Fibroblast of lung (primary cell): ENCODE measurements around the gene MAPKAPK2.

Experiments
- EZH2 ChIP-seq: IDR thresholded peaks from 2 replicates; pipeline ENCODE4 v1.5.1; 2012; ENCODE audit warnings: low read length, control low read depth, mild to moderate bottlenecking; ENCODE audit errors: missing control alignments
- TF ChIP-seq, protein P1 (sequence below), 2 donors: IDR thresholded peaks in 1 of 2; conservative IDR thresholded peaks in 1 of 2; 1 replicate in 1 of 2; 2 replicates in 1 of 2; pipeline ENCODE4 v1.5.1; 2011 to 2012; ENCODE audit warnings: low read length in 2 of 2, control low read depth in 1 of 2, inconsistent platforms in 1 of 2, low read depth in 1 of 2, mild to moderate bottlenecking in 1 of 2

- TF ChIP-seq, protein P1, sequence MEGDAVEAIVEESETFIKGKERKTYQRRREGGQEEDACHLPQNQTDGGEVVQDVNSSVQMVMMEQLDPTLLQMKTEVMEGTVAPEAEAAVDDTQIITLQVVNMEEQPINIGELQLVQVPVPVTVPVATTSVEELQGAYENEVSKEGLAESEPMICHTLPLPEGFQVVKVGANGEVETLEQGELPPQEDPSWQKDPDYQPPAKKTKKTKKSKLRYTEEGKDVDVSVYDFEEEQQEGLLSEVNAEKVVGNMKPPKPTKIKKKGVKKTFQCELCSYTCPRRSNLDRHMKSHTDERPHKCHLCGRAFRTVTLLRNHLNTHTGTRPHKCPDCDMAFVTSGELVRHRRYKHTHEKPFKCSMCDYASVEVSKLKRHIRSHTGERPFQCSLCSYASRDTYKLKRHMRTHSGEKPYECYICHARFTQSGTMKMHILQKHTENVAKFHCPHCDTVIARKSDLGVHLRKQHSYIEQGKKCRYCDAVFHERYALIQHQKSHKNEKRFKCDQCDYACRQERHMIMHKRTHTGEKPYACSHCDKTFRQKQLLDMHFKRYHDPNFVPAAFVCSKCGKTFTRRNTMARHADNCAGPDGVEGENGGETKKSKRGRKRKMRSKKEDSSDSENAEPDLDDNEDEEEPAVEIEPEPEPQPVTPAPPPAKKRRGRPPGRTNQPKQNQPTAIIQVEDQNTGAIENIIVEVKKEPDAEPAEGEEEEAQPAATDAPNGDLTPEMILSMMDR (conservative IDR thresholded peaks at IDR 0.05 in 1 of 2, IDR thresholded peaks at IDR 0.05 in 1 of 2; ENCODE audit: low read depth in 1 of 2, low read length in 2 of 2): no peak
- no peak for TF ChIP-seq EZH2
Measured at GRCh38 chr1:206693592-206693991, 8.9 kb downstream of the MAPKAPK2 start.
